ENCODE data around the gene SEC24B.

Gene SEC24B

DNA sequence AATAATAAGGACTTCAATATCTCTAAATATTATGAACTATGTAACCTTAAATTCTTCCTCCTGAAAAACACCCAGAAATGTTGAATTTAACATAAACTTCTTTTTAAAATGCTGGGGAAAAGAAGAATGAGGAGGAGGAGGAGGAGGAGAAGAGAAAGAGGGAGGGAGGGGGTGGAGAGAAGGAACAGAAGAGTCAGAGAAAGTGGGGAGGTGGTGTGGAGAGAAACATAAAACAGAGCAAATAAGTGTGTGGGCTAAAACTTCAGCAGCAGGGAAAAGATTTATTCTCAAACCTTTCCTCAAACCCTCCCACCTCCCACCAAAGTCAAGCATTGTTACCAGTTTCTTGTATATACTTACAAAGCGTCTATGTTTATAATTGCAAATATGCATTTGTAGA lies 34.7 kb upstream of the SEC24B start:
- H3K4me3 ChIP-seq (replicated peaks; ENCODE audit: low read depth, low read length) = no peak overlapping the region
- TF ChIP-seq, protein P1, sequence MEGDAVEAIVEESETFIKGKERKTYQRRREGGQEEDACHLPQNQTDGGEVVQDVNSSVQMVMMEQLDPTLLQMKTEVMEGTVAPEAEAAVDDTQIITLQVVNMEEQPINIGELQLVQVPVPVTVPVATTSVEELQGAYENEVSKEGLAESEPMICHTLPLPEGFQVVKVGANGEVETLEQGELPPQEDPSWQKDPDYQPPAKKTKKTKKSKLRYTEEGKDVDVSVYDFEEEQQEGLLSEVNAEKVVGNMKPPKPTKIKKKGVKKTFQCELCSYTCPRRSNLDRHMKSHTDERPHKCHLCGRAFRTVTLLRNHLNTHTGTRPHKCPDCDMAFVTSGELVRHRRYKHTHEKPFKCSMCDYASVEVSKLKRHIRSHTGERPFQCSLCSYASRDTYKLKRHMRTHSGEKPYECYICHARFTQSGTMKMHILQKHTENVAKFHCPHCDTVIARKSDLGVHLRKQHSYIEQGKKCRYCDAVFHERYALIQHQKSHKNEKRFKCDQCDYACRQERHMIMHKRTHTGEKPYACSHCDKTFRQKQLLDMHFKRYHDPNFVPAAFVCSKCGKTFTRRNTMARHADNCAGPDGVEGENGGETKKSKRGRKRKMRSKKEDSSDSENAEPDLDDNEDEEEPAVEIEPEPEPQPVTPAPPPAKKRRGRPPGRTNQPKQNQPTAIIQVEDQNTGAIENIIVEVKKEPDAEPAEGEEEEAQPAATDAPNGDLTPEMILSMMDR (IDR thresholded peaks at IDR 0.05; ENCODE audit: low read depth, low read length, missing control alignments) = no peak
- no peak for DNase-seq (ENCODE audit: extremely low read depth, low read depth)

DNA sequence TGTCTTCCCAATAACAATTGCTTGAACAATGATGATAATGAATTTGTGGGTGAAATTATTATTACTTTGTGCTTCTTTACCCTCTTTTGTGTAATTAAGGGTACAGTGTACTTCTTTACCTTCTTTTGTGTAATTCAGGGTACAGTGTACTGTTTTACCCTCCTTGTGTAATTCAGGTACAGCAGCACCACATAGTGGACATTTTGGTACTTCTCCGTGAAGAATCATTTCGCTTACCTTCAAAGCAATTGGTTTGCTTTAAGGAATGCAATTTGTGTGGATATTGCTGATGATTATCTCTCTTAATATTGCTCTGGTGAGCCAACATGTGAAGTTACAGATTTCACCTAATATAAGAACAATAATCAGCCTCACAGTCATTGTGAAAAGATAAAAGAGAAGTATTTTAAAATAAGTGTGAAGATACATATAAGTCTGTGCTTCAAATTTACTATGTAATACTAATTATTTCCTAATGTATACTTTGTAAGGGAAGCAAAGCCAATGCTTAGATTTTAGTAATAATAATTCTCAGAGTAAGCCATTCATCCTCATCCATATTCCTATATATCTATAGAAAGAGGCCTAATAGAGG lies 27.2 kb upstream of the SEC24B start:
- peak; percentile 29 for DNase-seq (ENCODE audit: extremely low read depth, low read depth)
- no peak overlapping the region for H3K4me3 ChIP-seq (replicated peaks; ENCODE audit: low read depth, low read length)
- TF ChIP-seq, protein P1 (IDR thresholded peaks at IDR 0.05; ENCODE audit: low read depth, low read length, missing control alignments) = peak; percentile 52

DNA sequence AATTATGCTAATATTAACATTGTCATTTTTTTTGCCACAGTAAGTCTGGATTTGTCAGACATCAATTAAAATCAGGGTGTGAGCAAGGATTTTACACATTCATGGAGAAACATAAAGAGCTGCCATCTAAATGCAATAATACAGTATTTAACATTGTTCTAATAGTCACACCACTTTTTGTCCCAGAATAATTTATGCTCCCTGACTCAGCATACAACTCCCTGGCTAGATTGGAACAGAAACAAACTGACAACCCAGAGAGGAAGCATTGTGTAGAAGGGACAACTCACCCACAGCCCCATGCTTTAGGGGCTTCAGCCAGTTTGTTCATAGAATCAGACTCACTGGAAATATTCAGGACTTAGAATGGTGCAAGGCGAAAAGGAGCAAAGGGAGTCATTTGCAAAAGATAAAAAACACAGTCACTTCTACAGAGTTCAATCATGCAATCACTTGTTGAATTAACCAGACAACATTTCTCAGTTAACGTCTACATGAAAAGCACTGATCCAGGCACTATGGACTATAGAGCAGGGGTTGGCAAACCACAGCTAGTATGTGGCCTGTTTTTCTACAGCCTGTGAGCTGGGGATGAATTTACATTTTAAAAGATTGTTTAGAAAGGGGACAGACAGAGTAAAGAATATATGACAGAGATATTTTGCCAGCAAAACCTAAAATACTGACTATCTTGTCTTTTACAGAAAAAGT lies 26.4 kb upstream of the SEC24B start:
- TF ChIP-seq, protein P1 (IDR thresholded peaks at IDR 0.05; ENCODE audit: low read depth, low read length, missing control alignments) = no peak
- no peak overlapping the region for H3K4me3 ChIP-seq (replicated peaks; ENCODE audit: low read depth, low read length)
- no peak for DNase-seq (ENCODE audit: extremely low read depth, low read depth)

DNA sequence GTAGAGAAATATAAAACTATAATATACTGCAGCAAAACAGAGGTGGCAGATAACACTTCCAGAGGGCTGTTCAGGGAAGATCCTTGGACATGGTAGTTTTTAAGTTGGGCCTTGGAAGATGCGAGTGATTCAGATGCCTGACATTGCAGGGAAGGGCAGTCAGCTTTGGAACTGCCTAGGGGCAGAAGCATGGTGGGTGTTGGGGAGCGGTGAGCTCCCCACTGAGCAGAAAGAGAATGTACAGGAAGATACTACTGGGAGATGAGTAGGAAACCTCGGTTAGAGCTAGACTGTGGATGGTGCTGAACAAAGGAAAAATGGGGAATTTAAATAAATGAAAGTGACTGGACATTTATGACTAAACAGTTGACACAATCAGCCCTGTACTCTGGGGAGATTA lies 24.9 kb upstream of the SEC24B start:
- DNase-seq (ENCODE audit: extremely low read depth, low read depth) = no peak

DNA sequence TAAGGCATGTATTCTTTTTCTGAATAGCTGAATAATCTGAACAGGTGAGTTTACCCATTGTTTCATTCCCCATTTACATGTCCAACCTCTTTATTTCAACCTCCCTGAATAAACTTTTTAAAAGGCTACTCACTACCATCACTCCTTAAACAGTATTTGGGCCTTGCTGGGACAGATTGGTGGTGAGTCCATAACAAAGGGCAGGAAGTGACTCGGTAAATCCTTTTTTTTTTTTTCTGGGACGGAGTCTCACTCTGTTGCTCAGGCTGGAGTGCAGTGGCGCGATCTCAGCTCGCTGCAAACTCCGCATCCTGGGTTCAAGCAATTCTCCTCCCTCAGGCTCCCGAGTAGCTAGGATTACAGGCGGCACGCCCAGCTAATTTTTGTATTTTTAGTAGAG lies 23.4 kb upstream of the SEC24B start:
- TF ChIP-seq, protein P1 (IDR thresholded peaks at IDR 0.05; ENCODE audit: low read depth, low read length, missing control alignments) = no peak
- H3K4me3 ChIP-seq (replicated peaks; ENCODE audit: low read depth, low read length) = no peak overlapping the region

More for the DNA sequence above, 24.9 kb upstream of the SEC24B start:
- H3K4me3 ChIP-seq (replicated peaks; ENCODE audit: low read depth, low read length) = no peak overlapping the region
- TF ChIP-seq, protein P1 (IDR thresholded peaks at IDR 0.05; ENCODE audit: low read depth, low read length, missing control alignments) = no peak

DNA sequence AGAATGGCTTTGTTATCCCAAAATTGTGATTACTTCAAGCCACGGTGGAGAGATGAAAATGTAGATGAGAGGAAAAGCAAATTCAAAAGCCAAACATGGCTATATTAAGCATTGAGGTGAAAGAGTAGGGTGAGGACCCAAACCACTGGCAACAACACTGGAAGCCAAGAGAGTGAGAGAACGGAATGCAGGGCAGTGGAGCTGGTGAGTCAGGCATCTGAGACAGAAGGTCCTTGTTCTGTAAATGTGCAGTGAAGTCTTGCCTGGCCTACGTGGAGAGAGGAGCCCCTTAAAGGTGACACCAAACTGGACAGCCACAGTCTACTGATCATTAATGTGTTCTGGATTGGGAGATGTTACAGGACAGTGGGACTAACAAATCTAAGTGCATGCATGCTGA lies 22.8 kb upstream of the SEC24B start:
- TF ChIP-seq, protein P1 (IDR thresholded peaks at IDR 0.05; ENCODE audit: low read depth, low read length, missing control alignments) = no peak
- DNase-seq (ENCODE audit: extremely low read depth, low read depth) = no peak
- no peak overlapping the region for H3K4me3 ChIP-seq (replicated peaks; ENCODE audit: low read depth, low read length)

More for the DNA sequence above, 23.4 kb upstream of the SEC24B start:
- no peak for DNase-seq (ENCODE audit: extremely low read depth, low read depth)
